ENCODE results near the gene MAP7D1.

GRCh38 chr1:36170643-36171412 is 14.9 kb downstream of the MAP7D1 start:
- TF ChIP-seq NR1H2 (CRISPR knock-in tag; IDR thresholded peaks at IDR 0.05; ENCODE audit: borderline replicate concordance, low read depth) (no peak), ZNF317 (CRISPR knock-in tag; IDR thresholded peaks at IDR 0.05) (no peak), FOXP1 (IDR thresholded peaks at IDR 0.05) (no peak), FOXP1 (CRISPR knock-in tag; IDR thresholded peaks at IDR 0.05) (no peak), USF2 (IDR thresholded peaks at IDR 0.05; ENCODE audit: low read depth, low read length) (no peak), USF2 (CRISPR knock-in tag; IDR thresholded peaks at IDR 0.05; ENCODE audit: borderline replicate concordance) (no peak), REST (IDR thresholded peaks at IDR 0.05; ENCODE audit: borderline replicate concordance in 1 of 2, low read depth in 1 of 2, low read length in 2 of 2) (no peak), CTCF (CRISPR knock-in tag; IDR thresholded peaks at IDR 0.05) (no peak)
